ENCODE results near the gene FBXO9. TPM values are rescaled to one million over a fixed set of nuclear protein-coding genes. Genes with fewer than 3 reads are reported as not detected.

The FBXO9 gene
- total RNA-seq, 2 donors from 2014 or later: 49.7 to 57.9 TPM

DNA sequence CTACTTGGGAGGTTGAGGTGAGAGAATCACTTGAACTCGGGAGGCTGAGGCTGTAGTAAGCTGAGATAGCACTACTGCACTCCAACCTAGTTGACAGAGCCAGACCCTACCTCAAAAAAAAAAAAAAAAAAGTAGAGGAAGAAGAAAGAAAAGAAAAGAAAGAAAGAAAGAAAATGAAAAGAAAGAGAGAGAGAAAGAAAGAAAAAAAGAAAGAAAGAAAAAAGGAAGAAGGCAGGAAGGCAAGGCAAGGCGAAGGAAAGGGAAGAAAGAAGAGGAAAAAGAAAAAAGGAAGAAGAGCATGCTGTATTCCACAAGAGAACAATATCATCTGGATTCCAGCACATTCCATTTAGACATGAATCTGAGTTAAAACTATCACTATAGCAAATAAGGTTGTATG lies 79.6 kb downstream of the FBXO9 start:
- no peak overlapping the region for H3K9ac ChIP-seq (ENCODE audit: low read depth in 2 of 2, low read length in 2 of 2)
- intact Hi-C loops (cut with DNase I): no loop called here
- no peak overlapping the region for H3K27ac ChIP-seq
- DNase-seq: no peak
- TF ChIP-seq, protein P1, sequence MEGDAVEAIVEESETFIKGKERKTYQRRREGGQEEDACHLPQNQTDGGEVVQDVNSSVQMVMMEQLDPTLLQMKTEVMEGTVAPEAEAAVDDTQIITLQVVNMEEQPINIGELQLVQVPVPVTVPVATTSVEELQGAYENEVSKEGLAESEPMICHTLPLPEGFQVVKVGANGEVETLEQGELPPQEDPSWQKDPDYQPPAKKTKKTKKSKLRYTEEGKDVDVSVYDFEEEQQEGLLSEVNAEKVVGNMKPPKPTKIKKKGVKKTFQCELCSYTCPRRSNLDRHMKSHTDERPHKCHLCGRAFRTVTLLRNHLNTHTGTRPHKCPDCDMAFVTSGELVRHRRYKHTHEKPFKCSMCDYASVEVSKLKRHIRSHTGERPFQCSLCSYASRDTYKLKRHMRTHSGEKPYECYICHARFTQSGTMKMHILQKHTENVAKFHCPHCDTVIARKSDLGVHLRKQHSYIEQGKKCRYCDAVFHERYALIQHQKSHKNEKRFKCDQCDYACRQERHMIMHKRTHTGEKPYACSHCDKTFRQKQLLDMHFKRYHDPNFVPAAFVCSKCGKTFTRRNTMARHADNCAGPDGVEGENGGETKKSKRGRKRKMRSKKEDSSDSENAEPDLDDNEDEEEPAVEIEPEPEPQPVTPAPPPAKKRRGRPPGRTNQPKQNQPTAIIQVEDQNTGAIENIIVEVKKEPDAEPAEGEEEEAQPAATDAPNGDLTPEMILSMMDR (IDR thresholded peaks at IDR 0.05): no peak
- no peaks in the 10 kb centered on the region for H3K27me3 ChIP-seq
- no peaks in the 10 kb centered on the region for H3K36me3 ChIP-seq
- no peaks in the 10 kb centered on the region for H3K4me1 ChIP-seq
- H3K9me3 ChIP-seq: no peaks in the 10 kb centered on the region
- H3K4me3 ChIP-seq: no peak overlapping the region

- TF ChIP-seq, protein P1 (IDR thresholded peaks at IDR 0.05): no peak
- no peak for DNase-seq
- H3K27ac ChIP-seq: no peak within 1 kb of the TSS
- no peaks in the 10 kb centered on the region for H3K36me3 ChIP-seq
- no peaks in the 10 kb centered on the region for H3K9me3 ChIP-seq
- no peak within 1 kb of the TSS for H3K9ac ChIP-seq (ENCODE audit: low read depth in 2 of 2, low read length in 2 of 2)
- intact Hi-C loops (cut with DNase I): no loop called here
- no peak within 1 kb of the TSS for H3K4me3 ChIP-seq
- H3K4me1 ChIP-seq: no peaks in the 10 kb centered on the region
- no peaks in the 10 kb centered on the region for H3K27me3 ChIP-seq
Observed at GRCh38 chr6:53148684-53149083, 83.5 kb downstream of the FBXO9 start, which contains the start of gene GCM1. GCM1 (minus strand) TSS chr6:53148841; CDS start chr6:53145632, 3,209 bp downstream.

Other genes with a start within 250 kb of the FBXO9 start
- gene GSTA5, start 224.6 kb upstream of the FBXO9 start, total RNA-seq: not detected
- gene GSTA3, start 155.7 kb upstream of the FBXO9 start, total RNA-seq: not detected
- 10 to 100 TPM; 13.5 to 17.0 TPM for gene GSTA4, start 70.1 kb upstream of the FBXO9 start, total RNA-seq
- gene CILK1, start 3.6 kb upstream of the FBXO9 start, total RNA-seq: 10 to 100 TPM; 15.6 to 24.8 TPM
- not detected for gene GCM1, start 83.4 kb downstream of the FBXO9 start, total RNA-seq

Data from colonic mucosa (tissue), 4 donors.